ENCODE results near the gene LDOC1.
"Not testable (repeated sequence)": the region's sequence is repeated elsewhere in the genome, so short reads cannot be mapped to it uniquely, and the experiment has no call there.

Gene LDOC1

DNA sequence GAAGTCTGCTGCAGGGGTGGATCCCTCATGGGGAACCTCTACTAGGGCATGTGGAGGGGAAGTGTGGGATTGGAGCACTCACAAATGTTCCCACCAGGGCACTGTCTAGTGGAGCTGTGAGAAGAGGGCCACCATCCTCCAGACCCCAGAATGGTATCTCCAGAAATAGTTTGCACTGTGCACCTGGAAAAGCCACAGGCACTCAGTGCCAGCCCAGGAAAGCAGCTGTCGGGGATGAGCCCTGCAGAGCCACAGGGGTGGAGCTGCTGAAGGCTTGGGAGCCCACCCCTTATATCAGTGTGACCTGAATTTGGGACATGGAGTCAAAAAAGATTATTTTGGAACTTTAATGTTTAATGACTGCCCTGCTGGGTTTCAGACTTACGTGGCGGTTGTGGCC is 25.0 kb upstream of the LDOC1 start:
- no peaks in the 10 kb centered on the region for H3K9me3 ChIP-seq (ENCODE audit: control insufficient read depth, low read length)
- H3K79me2 ChIP-seq: no peaks in the 10 kb centered on the region
- no peak overlapping the region for H3K9ac ChIP-seq
- H3K27me3 ChIP-seq (ENCODE audit: control insufficient read depth, insufficient read depth, low read length): no peaks in the 10 kb centered on the region
- H3K4me3 ChIP-seq (ENCODE audit: low read depth, low read length): no peak overlapping the region
- H3K27ac ChIP-seq: no peak overlapping the region
- H3K4me1 ChIP-seq: no peaks in the 10 kb centered on the region
- no peak overlapping the region for H3K4me2 ChIP-seq (ENCODE audit: low read length)
- H2AFZ ChIP-seq: no peak overlapping the region
- TF ChIP-seq, protein P1, sequence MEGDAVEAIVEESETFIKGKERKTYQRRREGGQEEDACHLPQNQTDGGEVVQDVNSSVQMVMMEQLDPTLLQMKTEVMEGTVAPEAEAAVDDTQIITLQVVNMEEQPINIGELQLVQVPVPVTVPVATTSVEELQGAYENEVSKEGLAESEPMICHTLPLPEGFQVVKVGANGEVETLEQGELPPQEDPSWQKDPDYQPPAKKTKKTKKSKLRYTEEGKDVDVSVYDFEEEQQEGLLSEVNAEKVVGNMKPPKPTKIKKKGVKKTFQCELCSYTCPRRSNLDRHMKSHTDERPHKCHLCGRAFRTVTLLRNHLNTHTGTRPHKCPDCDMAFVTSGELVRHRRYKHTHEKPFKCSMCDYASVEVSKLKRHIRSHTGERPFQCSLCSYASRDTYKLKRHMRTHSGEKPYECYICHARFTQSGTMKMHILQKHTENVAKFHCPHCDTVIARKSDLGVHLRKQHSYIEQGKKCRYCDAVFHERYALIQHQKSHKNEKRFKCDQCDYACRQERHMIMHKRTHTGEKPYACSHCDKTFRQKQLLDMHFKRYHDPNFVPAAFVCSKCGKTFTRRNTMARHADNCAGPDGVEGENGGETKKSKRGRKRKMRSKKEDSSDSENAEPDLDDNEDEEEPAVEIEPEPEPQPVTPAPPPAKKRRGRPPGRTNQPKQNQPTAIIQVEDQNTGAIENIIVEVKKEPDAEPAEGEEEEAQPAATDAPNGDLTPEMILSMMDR (IDR thresholded peaks at IDR 0.05): no peak
- no peaks in the 10 kb centered on the region for H3K36me3 ChIP-seq (ENCODE audit: control insufficient read depth, insufficient read depth, low read length)

DNA sequence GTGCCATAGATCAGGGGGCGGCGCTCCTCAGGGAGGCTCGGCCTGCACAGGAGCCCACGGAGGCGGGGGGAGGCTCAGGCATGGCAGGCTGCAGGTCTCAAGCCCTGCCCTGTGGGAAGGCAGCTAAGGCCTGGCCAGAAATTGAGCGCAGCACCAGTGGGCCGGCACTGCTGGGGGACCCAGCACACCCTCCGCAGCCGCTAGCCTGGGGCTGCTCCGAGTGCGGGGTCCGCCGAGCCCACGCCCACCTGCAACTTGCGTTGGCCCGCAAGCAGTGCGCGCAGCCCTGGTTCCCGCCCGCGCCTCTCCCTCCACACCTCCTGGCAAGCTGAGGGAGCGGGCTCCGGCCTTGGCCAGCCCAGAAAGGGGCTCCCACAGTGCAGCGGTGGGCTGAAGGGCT is 11.6 kb upstream of the LDOC1 start:
- not testable (repeated sequence) for H3K4me3 ChIP-seq (ENCODE audit: low read depth, low read length); H3K9me3 ChIP-seq (ENCODE audit: control insufficient read depth, low read length); H3K27me3 ChIP-seq (ENCODE audit: control insufficient read depth, insufficient read depth, low read length); H3K79me2 ChIP-seq; H3K36me3 ChIP-seq (ENCODE audit: control insufficient read depth, insufficient read depth, low read length); H3K4me2 ChIP-seq (ENCODE audit: low read length); H3K27ac ChIP-seq; H3K9ac ChIP-seq; H2AFZ ChIP-seq; H3K4me1 ChIP-seq

DNA sequence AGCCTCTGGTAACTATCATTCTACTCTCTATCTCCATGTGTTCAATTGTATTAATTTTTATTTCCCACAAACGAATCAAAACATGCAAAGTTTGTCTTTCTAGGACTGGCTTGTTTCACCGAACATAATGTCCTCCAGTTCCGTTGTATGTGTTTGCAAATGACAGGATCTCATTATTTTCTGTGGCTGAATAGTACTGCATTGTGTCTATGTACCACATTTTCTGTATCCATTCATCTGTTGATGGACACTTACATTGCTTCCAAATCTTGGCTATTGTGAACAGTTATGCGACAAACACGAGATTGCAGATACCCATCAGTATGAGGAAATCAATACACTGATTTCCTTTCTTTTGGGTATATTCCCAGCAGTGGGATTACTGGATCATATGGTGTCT is 8.4 kb upstream of the LDOC1 start:
- Histone ChIP-seq H3K27ac (no peak overlapping the region), H3K27me3 (ENCODE audit: control insufficient read depth, insufficient read depth, low read length) (no peaks in the 10 kb centered on the region), H3K36me3 (ENCODE audit: control insufficient read depth, insufficient read depth, low read length) (no peaks in the 10 kb centered on the region), H3K9me3 (ENCODE audit: control insufficient read depth, low read length) (no peaks in the 10 kb centered on the region), H2AFZ (no peak overlapping the region), H3K9ac (no peak overlapping the region), H3K4me2 (ENCODE audit: low read length) (no peak overlapping the region), H3K4me3 (ENCODE audit: low read depth, low read length) (no peak overlapping the region), H3K79me2 (no peaks in the 10 kb centered on the region), H3K4me1 (no peaks in the 10 kb centered on the region)
- TF ChIP-seq, protein P1 (IDR thresholded peaks at IDR 0.05): no peak

DNA sequence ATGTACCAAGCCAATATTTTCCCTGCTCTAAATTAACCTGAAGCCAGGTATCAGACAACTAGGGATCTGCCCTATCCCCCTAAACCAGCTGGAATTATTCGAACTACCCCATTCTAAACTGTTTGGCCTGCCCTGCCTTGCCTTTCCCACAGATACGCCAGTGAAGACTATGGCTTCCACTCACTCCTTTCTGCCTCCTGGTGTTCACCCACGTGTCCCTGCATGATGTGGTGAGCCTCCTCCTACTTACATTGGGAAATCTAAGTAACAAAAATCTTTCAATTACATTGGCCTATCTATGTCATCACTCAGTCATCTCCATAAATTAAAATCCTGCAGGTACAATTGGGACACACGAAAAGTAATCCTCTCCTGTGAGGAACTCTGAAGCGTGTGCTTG is 6.1 kb upstream of the LDOC1 start:
- no peak overlapping the region for H2AFZ ChIP-seq

DNA sequence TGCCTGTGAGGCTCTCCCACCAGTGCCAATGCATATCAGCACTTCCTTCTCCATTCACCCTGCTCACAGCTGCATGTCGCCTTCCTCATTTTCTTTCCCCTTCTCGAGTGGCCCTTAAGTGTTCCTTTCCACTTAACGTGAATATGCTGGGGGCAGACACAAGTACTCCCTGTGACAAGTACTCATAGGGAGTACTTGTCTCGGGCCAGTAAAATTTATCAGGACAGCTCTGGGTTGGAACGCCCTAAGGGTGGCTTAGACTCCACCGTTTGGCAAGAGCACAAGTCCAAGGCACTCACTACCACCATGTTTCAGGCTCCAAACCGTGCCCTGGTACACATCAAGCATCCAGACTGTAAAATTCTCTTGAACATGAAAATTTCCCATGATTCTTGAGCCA is 3.9 kb upstream of the LDOC1 start:
- Histone ChIP-seq H3K36me3 (ENCODE audit: control insufficient read depth, insufficient read depth, low read length) (no peaks in the 10 kb centered on the region), H3K79me2 (no peaks in the 10 kb centered on the region), H3K9ac (no peak overlapping the region), H3K4me3 (ENCODE audit: low read depth, low read length) (no peak overlapping the region), H3K27me3 (ENCODE audit: control insufficient read depth, insufficient read depth, low read length) (no peaks in the 10 kb centered on the region), H3K4me2 (ENCODE audit: low read length) (no peak overlapping the region), H3K9me3 (ENCODE audit: control insufficient read depth, low read length) (no peaks in the 10 kb centered on the region), H3K4me1 (no peaks in the 10 kb centered on the region), H3K27ac (no peak overlapping the region), H2AFZ (no peak overlapping the region)
- TF ChIP-seq, protein P1 (IDR thresholded peaks at IDR 0.05): no peak

More for the DNA sequence above, 6.1 kb upstream of the LDOC1 start:
- Histone ChIP-seq H3K4me3 (ENCODE audit: low read depth, low read length) (no peak overlapping the region), H3K4me1 (no peaks in the 10 kb centered on the region), H3K9ac (no peak overlapping the region), H3K36me3 (ENCODE audit: control insufficient read depth, insufficient read depth, low read length) (no peaks in the 10 kb centered on the region), H3K4me2 (ENCODE audit: low read length) (no peak overlapping the region), H3K27ac (no peak overlapping the region), H3K79me2 (no peaks in the 10 kb centered on the region), H3K27me3 (ENCODE audit: control insufficient read depth, insufficient read depth, low read length) (no peaks in the 10 kb centered on the region), H3K9me3 (ENCODE audit: control insufficient read depth, low read length) (no peaks in the 10 kb centered on the region)
- TF ChIP-seq, protein P1 (IDR thresholded peaks at IDR 0.05): no peak
